ENCODE measurements around the gene ASB18. TPM values are rescaled to one million over a fixed set of nuclear protein-coding genes. Genes with fewer than 3 reads are reported as not detected.
A peak's percentile ranks its signal among the peaks of the same experiment; 100 is the strongest.

Gene ASB18
- polyA plus RNA-seq, 3 donors: not detected

- H3K4me3 ChIP-seq (replicated peaks in 1 of 3; ENCODE audit: low read depth in 2 of 3, low read length in 3 of 3): no peak overlapping the region
- Mint-ChIP-seq H3K27ac (no peak overlapping the region), H3K9me3 (peaks cover 0 to 20% (median 3%) of the 10 kb centered on the region in 7 donors), H3K4me1 (no peaks in the 10 kb centered on the region), H3K4me3 (peak overlapping the region in 1 of 2 donors; percentile 55), H3K27me3 (ENCODE audit: low read depth in 3 of 3) (peaks cover 71 to 85% (median 72%) of the 10 kb centered on the region in 3 donors), H3K36me3 (no peaks in the 10 kb centered on the region)
- peaks cover 4 to 14% of the 10 kb centered on the region in 2 donors for H3K9me3 ChIP-seq (replicated peaks in 1 of 2; ENCODE audit: control insufficient read depth in 1 of 2, insufficient read depth in 1 of 2, low read length in 2 of 2)
- intact Hi-C loops (cut with micrococcal nuclease): no loop called here
- no peak for TF ChIP-seq CTCF (IDR thresholded peaks at IDR 0.05)
- H2AFZ ChIP-seq (ENCODE audit: insufficient read depth, low read depth, low read length, poor library complexity, severe bottlenecking): no peak overlapping the region
- H3K27ac ChIP-seq (ENCODE audit: low read depth in 1 of 2, low read length in 2 of 2): no peak overlapping the region
- no peak for DNase-seq
- no peaks in the 10 kb centered on the region for H3K36me3 ChIP-seq (replicated peaks in 1 of 2; ENCODE audit: control insufficient read depth in 1 of 2, insufficient read depth in 2 of 2, low read length in 2 of 2)
- no peaks in the 10 kb centered on the region for H4K20me1 ChIP-seq (ENCODE audit: insufficient read depth, low read length)
- H3K4me1 ChIP-seq (ENCODE audit: control insufficient read depth in 1 of 2, insufficient read depth in 2 of 2, low read length in 2 of 2): no peaks in the 10 kb centered on the region
- H3K79me2 ChIP-seq (ENCODE audit: insufficient read depth, low read length): no peaks in the 10 kb centered on the region
- WGBS (ENCODE audit: insufficient coverage): 28% methylated on average over 17 of the region's 22 CpGs
- peaks cover 29 to 80% of the 10 kb centered on the region in 2 donors for H3K27me3 ChIP-seq (ENCODE audit: control insufficient read depth in 2 of 2, insufficient read depth in 2 of 2, low read length in 2 of 2)
- no peak overlapping the region for H3K4me2 ChIP-seq (replicated peaks; ENCODE audit: extremely low read depth, low read length, poor library complexity, severe bottlenecking)
- no peak overlapping the region for H3K9ac ChIP-seq (ENCODE audit: insufficient read depth, low read length, poor library complexity, severe bottlenecking)
Observed at GRCh38 chr2:236160366-236161081, 103.7 kb downstream of the ASB18 start.

DNA sequence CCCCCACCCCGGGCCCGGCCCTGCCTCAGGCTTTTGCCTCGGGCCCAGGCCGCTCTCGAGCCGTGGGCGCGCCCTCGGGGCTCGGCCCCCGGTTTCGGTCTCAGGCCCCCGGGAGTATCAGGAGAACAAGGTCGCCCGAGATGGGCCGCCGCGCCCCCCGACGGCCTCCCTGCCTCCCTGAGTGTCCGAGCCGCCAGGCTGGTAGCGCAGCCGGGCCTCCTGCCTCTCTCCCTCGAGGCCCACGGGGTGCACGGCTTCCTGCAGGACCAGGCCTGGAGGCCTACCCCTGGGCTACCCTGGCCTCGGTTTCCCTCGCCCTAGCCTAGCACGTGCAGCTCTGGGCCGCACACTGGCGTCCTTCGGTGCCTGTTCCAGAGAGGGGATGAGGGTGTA is 104.4 kb downstream of the ASB18 start:
- Histone ChIP-seq H3K36me3 (replicated peaks in 1 of 2; ENCODE audit: control insufficient read depth in 1 of 2, insufficient read depth in 2 of 2, low read length in 2 of 2) (no peaks in the 10 kb centered on the region), H3K4me2 (replicated peaks; ENCODE audit: extremely low read depth, low read length, poor library complexity, severe bottlenecking) (no peak overlapping the region), H3K9me3 (replicated peaks in 1 of 2; ENCODE audit: control insufficient read depth in 1 of 2, insufficient read depth in 1 of 2, low read length in 2 of 2) (peaks cover 4 to 10% of the 10 kb centered on the region in 2 donors), H3K4me3 (replicated peaks in 1 of 3; ENCODE audit: low read depth in 2 of 3, low read length in 3 of 3) (no peak overlapping the region), H4K20me1 (ENCODE audit: insufficient read depth, low read length) (no peaks in the 10 kb centered on the region), H3K4me1 (ENCODE audit: control insufficient read depth in 1 of 2, insufficient read depth in 2 of 2, low read length in 2 of 2) (no peaks in the 10 kb centered on the region), H3K79me2 (ENCODE audit: insufficient read depth, low read length) (no peaks in the 10 kb centered on the region), H3K9ac (ENCODE audit: insufficient read depth, low read length, poor library complexity, severe bottlenecking) (no peak overlapping the region), H3K27me3 (ENCODE audit: control insufficient read depth in 2 of 2, insufficient read depth in 2 of 2, low read length in 2 of 2) (peaks cover 21 to 73% of the 10 kb centered on the region in 2 donors), H2AFZ (ENCODE audit: insufficient read depth, low read depth, low read length, poor library complexity, severe bottlenecking) (no peak overlapping the region), H3K27ac (ENCODE audit: low read depth in 1 of 2, low read length in 2 of 2) (no peak overlapping the region)
- no peak for DNase-seq
- intact Hi-C loops (cut with micrococcal nuclease): no loop called here
- no peaks in the 10 kb centered on the region for H3K36me3 Mint-ChIP-seq
- no peaks in the 10 kb centered on the region for H3K4me1 Mint-ChIP-seq
- 12% methylated on average over 30 of the region's 33 CpGs for WGBS (ENCODE audit: insufficient coverage)
- H3K9me3 Mint-ChIP-seq: peaks cover 0 to 16% (median 2%) of the 10 kb centered on the region in 7 donors
- H3K4me3 Mint-ChIP-seq: peak overlapping the region in 1 of 2 donors; percentile 55
- no peak for TF ChIP-seq CTCF (IDR thresholded peaks at IDR 0.05)
- peaks cover 63 to 78% (median 69%) of the 10 kb centered on the region in 3 donors for H3K27me3 Mint-ChIP-seq (ENCODE audit: low read depth in 3 of 3)
- H3K27ac Mint-ChIP-seq: no peak overlapping the region
